Endothelial cell (in vitro differentiated cells): ENCODE measurements around the gene ZNF142. TPM values are rescaled to one million over a fixed set of nuclear protein-coding genes. Genes with fewer than 3 reads are reported as not detected.
A peak's percentile ranks its signal among the peaks of the same experiment; 100 is the strongest.
"Not testable (repeated sequence)": the region's sequence is repeated elsewhere in the genome, so short reads cannot be mapped to it uniquely, and the experiment has no call there.

ENCODE experiments used
- DNase-seq: peaks from one replicate; pipeline ENCODE4 v3.0.0; 2021; ENCODE audit warnings: low spot score
- H3K27ac Mint-ChIP-seq: one replicate; pipeline ENCODE4 v1.8.0; 2021; ENCODE audit warnings: mixed read lengths, inconsistent platforms; ENCODE audit not compliant: unreplicated experiment
- H3K27me3 Mint-ChIP-seq: one replicate; pipeline ENCODE4 v1.8.0; 2021; ENCODE audit warnings: mild to moderate bottlenecking, moderate library complexity, mixed read lengths, inconsistent platforms; ENCODE audit not compliant: unreplicated experiment
- H3K36me3 Mint-ChIP-seq: one replicate; pipeline ENCODE4 v1.8.0; 2021; ENCODE audit warnings: mild to moderate bottlenecking, low read depth, mixed read lengths, inconsistent platforms; ENCODE audit not compliant: unreplicated experiment
- H3K4me1 Mint-ChIP-seq: one replicate; pipeline ENCODE4 v1.8.0; 2021; ENCODE audit warnings: mild to moderate bottlenecking, mixed read lengths, inconsistent platforms; ENCODE audit not compliant: unreplicated experiment
- H3K4me3 Mint-ChIP-seq: one replicate; pipeline ENCODE4 v1.8.0; 2021; ENCODE audit warnings: mild to moderate bottlenecking, mixed read lengths, inconsistent platforms; ENCODE audit not compliant: unreplicated experiment
- H3K9me3 Mint-ChIP-seq: one replicate; pipeline ENCODE4 v1.8.0; 2021; ENCODE audit warnings: mixed read lengths, inconsistent platforms; ENCODE audit not compliant: unreplicated experiment
- total RNA-seq: library from RNA; stranded (reverse); fragmentation: NEBNext Ultra II Directional; extraction: Animal tissue kit (Norgen Biotek cat#: 25700); gene quantifications from one replicate; pipeline ENCODE4 v1.2.1, GENCODE V29; 2021; ENCODE audit not compliant: unreplicated experiment
- TF ChIP-seq, protein P1 (sequence below): fragments of 200-600 bp; sonication (generic); IDR thresholded peaks from one replicate; pipeline ENCODE4 v1.5.0; 2021; ENCODE audit warnings: antibody characterized with exemption; ENCODE audit not compliant: unreplicated experiment

ZNF142 gene
- total RNA-seq, 1 donor from 2014 or later, result 26.6 TPM

GRCh38 chr2:218698885-218699284 is 39.5 kb upstream of the ZNF142 start:
- H3K9me3 Mint-ChIP-seq, result no peaks in the 10 kb centered on the region
- H3K4me1 Mint-ChIP-seq, result peaks cover 9% of the 10 kb centered on the region
- H3K27me3 Mint-ChIP-seq, result peaks cover 19% of the 10 kb centered on the region
- no peak overlapping the region for H3K27ac Mint-ChIP-seq
- TF ChIP-seq, protein P1, sequence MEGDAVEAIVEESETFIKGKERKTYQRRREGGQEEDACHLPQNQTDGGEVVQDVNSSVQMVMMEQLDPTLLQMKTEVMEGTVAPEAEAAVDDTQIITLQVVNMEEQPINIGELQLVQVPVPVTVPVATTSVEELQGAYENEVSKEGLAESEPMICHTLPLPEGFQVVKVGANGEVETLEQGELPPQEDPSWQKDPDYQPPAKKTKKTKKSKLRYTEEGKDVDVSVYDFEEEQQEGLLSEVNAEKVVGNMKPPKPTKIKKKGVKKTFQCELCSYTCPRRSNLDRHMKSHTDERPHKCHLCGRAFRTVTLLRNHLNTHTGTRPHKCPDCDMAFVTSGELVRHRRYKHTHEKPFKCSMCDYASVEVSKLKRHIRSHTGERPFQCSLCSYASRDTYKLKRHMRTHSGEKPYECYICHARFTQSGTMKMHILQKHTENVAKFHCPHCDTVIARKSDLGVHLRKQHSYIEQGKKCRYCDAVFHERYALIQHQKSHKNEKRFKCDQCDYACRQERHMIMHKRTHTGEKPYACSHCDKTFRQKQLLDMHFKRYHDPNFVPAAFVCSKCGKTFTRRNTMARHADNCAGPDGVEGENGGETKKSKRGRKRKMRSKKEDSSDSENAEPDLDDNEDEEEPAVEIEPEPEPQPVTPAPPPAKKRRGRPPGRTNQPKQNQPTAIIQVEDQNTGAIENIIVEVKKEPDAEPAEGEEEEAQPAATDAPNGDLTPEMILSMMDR, result no peak
- H3K36me3 Mint-ChIP-seq, result peaks cover 66% of the 10 kb centered on the region
- DNase-seq, result no peak
- no peak overlapping the region for H3K4me3 Mint-ChIP-seq

DNA sequence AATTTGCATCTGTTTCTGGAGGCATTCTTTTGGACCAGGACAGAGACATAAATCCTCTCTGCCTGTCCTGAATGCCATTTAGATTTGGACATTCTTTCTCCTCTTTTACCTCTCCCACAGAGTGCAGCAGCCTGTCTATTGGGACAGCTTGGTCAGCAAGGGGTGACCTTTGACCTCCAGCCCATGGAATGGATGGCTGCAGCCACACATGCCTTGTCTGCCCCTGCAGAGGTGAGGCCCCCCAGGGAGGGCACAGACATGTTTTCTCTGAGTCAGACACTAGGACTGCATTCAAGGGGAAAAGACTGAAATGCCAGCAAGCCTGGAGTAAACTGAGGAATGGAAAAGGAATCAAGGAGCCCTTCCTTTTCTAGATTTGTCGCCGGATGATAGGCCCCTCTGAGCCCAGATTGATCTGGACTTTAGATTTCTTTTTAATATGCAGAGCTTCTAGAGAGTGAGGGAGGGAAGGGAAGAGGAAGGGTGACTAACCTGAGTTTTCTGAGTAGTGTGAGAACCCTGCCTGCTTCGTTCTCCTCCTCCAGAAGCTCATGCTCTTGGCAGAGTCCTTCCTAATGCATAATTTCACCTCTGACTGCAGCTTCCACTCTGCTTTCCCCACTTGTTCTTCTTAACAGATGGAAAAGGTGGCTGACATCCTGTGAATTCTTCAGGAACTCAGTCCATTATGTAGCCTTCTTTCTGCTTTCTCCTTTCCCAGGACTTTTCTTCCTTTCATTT is 35.2 kb upstream of the ZNF142 start:
- DNase-seq, result no peak
- Mint-ChIP-seq H3K4me1 (no peaks in the 10 kb centered on the region), H3K9me3 (no peaks in the 10 kb centered on the region), H3K36me3 (peaks cover 71% of the 10 kb centered on the region), H3K4me3 (peak overlapping the region; percentile 59), H3K27me3 (peaks cover 17% of the 10 kb centered on the region), H3K27ac (no peak overlapping the region)
- TF ChIP-seq, protein P1, result no peak

DNA sequence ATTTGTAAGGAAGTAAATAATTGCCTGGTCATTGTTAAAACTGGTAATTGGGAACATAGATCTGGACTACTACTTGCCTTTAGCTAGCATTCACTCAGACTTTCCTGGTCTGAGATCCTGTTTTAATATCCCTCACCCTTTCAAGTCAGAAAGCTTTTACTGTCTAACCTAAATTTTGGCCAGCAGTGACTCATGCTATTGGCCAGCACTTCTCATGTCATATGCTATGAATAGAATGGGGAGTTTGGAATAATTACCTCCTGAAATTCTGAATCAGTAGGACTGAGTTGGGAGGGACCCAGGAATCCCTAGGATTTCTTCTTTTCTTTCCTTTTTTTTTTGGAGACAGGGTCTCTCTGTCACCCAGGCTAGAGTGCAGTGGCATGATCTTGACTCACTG is 31.8 kb upstream of the ZNF142 start:
- peaks cover 58% of the 10 kb centered on the region for H3K36me3 Mint-ChIP-seq
- H3K4me3 Mint-ChIP-seq, result no peak overlapping the region
- peaks cover 5% of the 10 kb centered on the region for H3K27me3 Mint-ChIP-seq
- no peaks in the 10 kb centered on the region for H3K9me3 Mint-ChIP-seq
- TF ChIP-seq, protein P1, result no peak
- no peak for DNase-seq
- H3K27ac Mint-ChIP-seq, result no peak overlapping the region
- H3K4me1 Mint-ChIP-seq, result no peaks in the 10 kb centered on the region

- TF ChIP-seq, protein P1, result peak; percentile 69
- H3K36me3 Mint-ChIP-seq, result peaks cover 34% of the 10 kb centered on the region
- not testable (repeated sequence) for H3K4me1 Mint-ChIP-seq, H3K4me3 Mint-ChIP-seq, H3K27ac Mint-ChIP-seq, H3K9me3 Mint-ChIP-seq, H3K27me3 Mint-ChIP-seq
- peak; percentile 55 for DNase-seq
Observed at GRCh38 chr2:218687400-218688060, 28.1 kb upstream of the ZNF142 start.

- Mint-ChIP-seq H3K27ac (no peak overlapping the region), H3K27me3 (peaks cover 4% of the 10 kb centered on the region), H3K36me3 (peaks cover 24% of the 10 kb centered on the region), H3K4me3 (no peak overlapping the region), H3K4me1 (peaks cover 5% of the 10 kb centered on the region), H3K9me3 (no peaks in the 10 kb centered on the region)
- TF ChIP-seq, protein P1, result no peak
- no peak for DNase-seq
Observed at GRCh38 chr2:218680061-218680460, 20.6 kb upstream of the ZNF142 start.
